ENCODE results near the gene CCDC39.
"Not testable (repeated sequence)": the region's sequence is repeated elsewhere in the genome, so short reads cannot be mapped to it uniquely, and the experiment has no call there.

Gene CCDC39

GRCh38 chr3:180626844-180627243 is 52.4 kb downstream of the CCDC39 start:
- no peak overlapping the region for H3K9ac ChIP-seq (ENCODE audit: low read length)
- H3K4me3 ChIP-seq (ENCODE audit: low read depth, low read length, poor library complexity, severe bottlenecking): no peak overlapping the region
- H3K4me2 ChIP-seq (ENCODE audit: low read length): no peak overlapping the region
- H4K20me1 ChIP-seq (ENCODE audit: insufficient read depth, low read length): no peaks in the 10 kb centered on the region
- no peak overlapping the region for H2AFZ ChIP-seq (ENCODE audit: low read length)
- TF ChIP-seq EZH2 (IDR thresholded peaks at IDR 0.05; ENCODE audit: borderline replicate concordance, low read length): no peak
- TF ChIP-seq, protein P1, sequence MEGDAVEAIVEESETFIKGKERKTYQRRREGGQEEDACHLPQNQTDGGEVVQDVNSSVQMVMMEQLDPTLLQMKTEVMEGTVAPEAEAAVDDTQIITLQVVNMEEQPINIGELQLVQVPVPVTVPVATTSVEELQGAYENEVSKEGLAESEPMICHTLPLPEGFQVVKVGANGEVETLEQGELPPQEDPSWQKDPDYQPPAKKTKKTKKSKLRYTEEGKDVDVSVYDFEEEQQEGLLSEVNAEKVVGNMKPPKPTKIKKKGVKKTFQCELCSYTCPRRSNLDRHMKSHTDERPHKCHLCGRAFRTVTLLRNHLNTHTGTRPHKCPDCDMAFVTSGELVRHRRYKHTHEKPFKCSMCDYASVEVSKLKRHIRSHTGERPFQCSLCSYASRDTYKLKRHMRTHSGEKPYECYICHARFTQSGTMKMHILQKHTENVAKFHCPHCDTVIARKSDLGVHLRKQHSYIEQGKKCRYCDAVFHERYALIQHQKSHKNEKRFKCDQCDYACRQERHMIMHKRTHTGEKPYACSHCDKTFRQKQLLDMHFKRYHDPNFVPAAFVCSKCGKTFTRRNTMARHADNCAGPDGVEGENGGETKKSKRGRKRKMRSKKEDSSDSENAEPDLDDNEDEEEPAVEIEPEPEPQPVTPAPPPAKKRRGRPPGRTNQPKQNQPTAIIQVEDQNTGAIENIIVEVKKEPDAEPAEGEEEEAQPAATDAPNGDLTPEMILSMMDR (IDR thresholded peaks at IDR 0.05; ENCODE audit: low read length): no peak
- H3K4me1 ChIP-seq (ENCODE audit: insufficient read depth, low read length, severe bottlenecking): no peaks in the 10 kb centered on the region
- no peaks in the 10 kb centered on the region for H3K9me2 ChIP-seq (ENCODE audit: low read depth, low read length)
- no peaks in the 10 kb centered on the region for H3F3A ChIP-seq (ENCODE audit: insufficient read depth, low read length)
- H3K79me2 ChIP-seq (ENCODE audit: insufficient read depth, low read length): no peaks in the 10 kb centered on the region
- no peak overlapping the region for H3K27ac ChIP-seq (ENCODE audit: low read depth, low read length, poor library complexity, severe bottlenecking)
- no peaks in the 10 kb centered on the region for H3K9me3 ChIP-seq (ENCODE audit: low read length)
- no peaks in the 10 kb centered on the region for H3K36me3 ChIP-seq (ENCODE audit: insufficient read depth, low read length)
- no peaks in the 10 kb centered on the region for H3K27me3 ChIP-seq (ENCODE audit: insufficient read depth, low read length)

DNA sequence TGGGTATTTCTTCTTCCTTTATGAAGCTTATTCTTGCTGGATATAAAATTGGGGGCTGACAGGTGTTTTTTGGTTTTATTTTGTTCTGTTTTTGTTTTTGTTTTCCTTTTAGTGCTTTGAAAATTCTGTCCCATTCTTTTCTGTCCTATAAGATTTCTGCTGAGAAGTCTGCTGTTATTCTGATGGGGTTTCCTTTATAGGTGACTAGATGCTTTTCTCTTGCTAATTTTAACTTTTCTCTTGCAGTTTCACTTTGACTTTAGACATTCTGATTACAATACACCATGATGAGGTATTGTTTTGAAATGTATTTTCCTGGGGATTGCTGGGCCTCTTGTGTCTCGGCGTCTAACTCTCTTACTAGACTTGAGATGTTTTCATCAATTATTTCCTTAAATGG is 54.6 kb downstream of the CCDC39 start:
- H2AFZ ChIP-seq (ENCODE audit: low read length): no peak overlapping the region
- H3K9me2 ChIP-seq (ENCODE audit: low read depth, low read length): no peaks in the 10 kb centered on the region
- no peak overlapping the region for H3K27ac ChIP-seq (ENCODE audit: low read depth, low read length, poor library complexity, severe bottlenecking)
- no peaks in the 10 kb centered on the region for H3K27me3 ChIP-seq (ENCODE audit: insufficient read depth, low read length)
- no peaks in the 10 kb centered on the region for H4K20me1 ChIP-seq (ENCODE audit: insufficient read depth, low read length)
- no peaks in the 10 kb centered on the region for H3K4me1 ChIP-seq (ENCODE audit: insufficient read depth, low read length, severe bottlenecking)
- no peak overlapping the region for H3K9ac ChIP-seq (ENCODE audit: low read length)
- H3K4me3 ChIP-seq (ENCODE audit: low read depth, low read length, poor library complexity, severe bottlenecking): no peak overlapping the region
- H3K79me2 ChIP-seq (ENCODE audit: insufficient read depth, low read length): no peaks in the 10 kb centered on the region
- H3K9me3 ChIP-seq (ENCODE audit: low read length): no peaks in the 10 kb centered on the region
- no peak overlapping the region for H3K4me2 ChIP-seq (ENCODE audit: low read length)
- no peaks in the 10 kb centered on the region for H3F3A ChIP-seq (ENCODE audit: insufficient read depth, low read length)
- TF ChIP-seq, protein P1 (IDR thresholded peaks at IDR 0.05; ENCODE audit: low read length): no peak
- no peak for TF ChIP-seq EZH2 (IDR thresholded peaks at IDR 0.05; ENCODE audit: borderline replicate concordance, low read length)
- H3K36me3 ChIP-seq (ENCODE audit: insufficient read depth, low read length): no peaks in the 10 kb centered on the region

GRCh38 chr3:180619723-180620122 is 59.6 kb downstream of the CCDC39 start:
- 0 out of 2 replicates have a peak, but pooled peaks cover 3% of the 10 kb centered on the region for H3K9me2 ChIP-seq (ENCODE audit: low read depth, low read length)
- H3K27me3 ChIP-seq (ENCODE audit: insufficient read depth, low read length): no peaks in the 10 kb centered on the region
- TF ChIP-seq, protein P1 (IDR thresholded peaks at IDR 0.05; ENCODE audit: low read length): no peak
- TF ChIP-seq EZH2 (IDR thresholded peaks at IDR 0.05; ENCODE audit: borderline replicate concordance, low read length): no peak
- H3F3A ChIP-seq (ENCODE audit: insufficient read depth, low read length): no peaks in the 10 kb centered on the region
- no peak overlapping the region for H3K4me3 ChIP-seq (ENCODE audit: low read depth, low read length, poor library complexity, severe bottlenecking)
- H2AFZ ChIP-seq (ENCODE audit: low read length): no peak overlapping the region
- H3K4me2 ChIP-seq (ENCODE audit: low read length): no peak overlapping the region
- no peaks in the 10 kb centered on the region for H4K20me1 ChIP-seq (ENCODE audit: insufficient read depth, low read length)
- H3K79me2 ChIP-seq (ENCODE audit: insufficient read depth, low read length): no peaks in the 10 kb centered on the region
- no peaks in the 10 kb centered on the region for H3K4me1 ChIP-seq (ENCODE audit: insufficient read depth, low read length, severe bottlenecking)
- peaks cover 7% of the 10 kb centered on the region; the same call in 1 of the 2 replicates for H3K36me3 ChIP-seq (ENCODE audit: insufficient read depth, low read length)
- H3K9ac ChIP-seq (ENCODE audit: low read length): no peak overlapping the region
- no peak overlapping the region for H3K27ac ChIP-seq (ENCODE audit: low read depth, low read length, poor library complexity, severe bottlenecking)
- no peaks in the 10 kb centered on the region for H3K9me3 ChIP-seq (ENCODE audit: low read length)

DNA sequence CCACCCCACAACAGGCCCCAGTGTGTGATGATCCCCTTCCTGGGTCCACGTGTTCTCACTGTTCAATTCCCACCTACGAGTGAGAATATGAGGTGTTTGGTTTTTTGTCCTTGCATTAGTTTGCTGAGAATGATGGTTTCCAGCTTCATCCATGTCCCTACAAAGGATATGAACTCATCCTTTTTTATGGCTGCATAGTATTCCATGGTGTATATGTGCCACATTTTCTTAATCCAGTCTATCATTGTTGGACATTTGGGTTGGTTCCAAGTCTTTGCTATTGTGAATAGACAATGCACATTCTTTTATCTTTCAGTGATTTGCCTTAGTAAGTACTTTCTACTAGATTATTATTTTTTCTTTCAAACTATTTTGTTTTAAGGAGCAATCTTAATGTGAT is 60.7 kb downstream of the CCDC39 start:
- not testable (repeated sequence) for H3K4me1 ChIP-seq (ENCODE audit: insufficient read depth, low read length, severe bottlenecking); H3K4me3 ChIP-seq (ENCODE audit: low read depth, low read length, poor library complexity, severe bottlenecking); H3K79me2 ChIP-seq (ENCODE audit: insufficient read depth, low read length); H3K9me2 ChIP-seq (ENCODE audit: low read depth, low read length); H4K20me1 ChIP-seq (ENCODE audit: insufficient read depth, low read length); H3K9ac ChIP-seq (ENCODE audit: low read length); H3K27ac ChIP-seq (ENCODE audit: low read depth, low read length, poor library complexity, severe bottlenecking); H3F3A ChIP-seq (ENCODE audit: insufficient read depth, low read length); H3K9me3 ChIP-seq (ENCODE audit: low read length); H3K4me2 ChIP-seq (ENCODE audit: low read length); H2AFZ ChIP-seq (ENCODE audit: low read length); H3K27me3 ChIP-seq (ENCODE audit: insufficient read depth, low read length)
- H3K36me3 ChIP-seq (ENCODE audit: insufficient read depth, low read length): peaks cover 18% of the 10 kb centered on the region; the same call in 1 of the 2 replicates
